22Rv1 (cell line): Measurements from ENCODE around the gene DOCK3.

Experiments used
- H3K27ac ChIP-seq: fragments of 450-650 bp; 2 replicates; pipeline ENCODE4 v1.5.1; 2017
- CTCF ChIP-seq: fragments of 450-650 bp; IDR thresholded peaks from 2 replicates; pipeline ENCODE4 v1.5.1; 2017; ENCODE audit warnings: mild to moderate bottlenecking
- ZFX ChIP-seq: fragments of 450-650 bp; IDR thresholded peaks from 2 replicates; pipeline ENCODE4 v1.6.1; 2017; ENCODE audit warnings: antibody characterized with exemption, borderline replicate concordance

Gene DOCK3

GRCh38 chr3:50639055-50639494, 35.7 kb upstream of the DOCK3 start:
- no peak overlapping the region for H3K27ac ChIP-seq
- TF ChIP-seq CTCF (no peak), ZFX (no peak)

DNA sequence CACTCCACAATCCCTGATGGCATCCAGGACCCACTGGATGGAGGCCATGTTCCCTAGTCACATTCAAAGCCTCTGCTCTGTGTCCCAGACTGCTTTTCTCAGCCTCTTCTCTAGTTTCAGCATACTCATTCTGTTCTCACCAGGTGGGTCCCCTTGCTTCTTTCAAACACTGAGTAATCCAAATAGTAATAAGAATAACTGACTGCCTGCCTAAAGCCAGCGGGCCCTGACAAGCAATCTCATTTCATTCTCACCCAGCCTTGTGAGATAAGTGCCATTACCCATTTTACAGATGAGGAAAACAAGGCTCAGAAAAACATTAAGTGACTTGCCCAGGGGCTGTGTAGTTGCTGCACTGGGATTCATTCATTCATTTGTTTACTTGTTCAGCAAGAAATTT, 32.3 kb upstream of the DOCK3 start:
- TF ChIP-seq ZFX, result no peak
- no peak for TF ChIP-seq CTCF
- H3K27ac ChIP-seq, result no peak overlapping the region

- TF ChIP-seq ZFX (no peak), CTCF (no peak)
- no peak overlapping the region for H3K27ac ChIP-seq
Measured at GRCh38 chr3:50644561-50644960, 30.2 kb upstream of the DOCK3 start.

GRCh38 chr3:50645378-50645777, 29.3 kb upstream of the DOCK3 start:
- no peak overlapping the region for H3K27ac ChIP-seq
- no peak for TF ChIP-seq CTCF
- TF ChIP-seq ZFX, result no peak

DNA sequence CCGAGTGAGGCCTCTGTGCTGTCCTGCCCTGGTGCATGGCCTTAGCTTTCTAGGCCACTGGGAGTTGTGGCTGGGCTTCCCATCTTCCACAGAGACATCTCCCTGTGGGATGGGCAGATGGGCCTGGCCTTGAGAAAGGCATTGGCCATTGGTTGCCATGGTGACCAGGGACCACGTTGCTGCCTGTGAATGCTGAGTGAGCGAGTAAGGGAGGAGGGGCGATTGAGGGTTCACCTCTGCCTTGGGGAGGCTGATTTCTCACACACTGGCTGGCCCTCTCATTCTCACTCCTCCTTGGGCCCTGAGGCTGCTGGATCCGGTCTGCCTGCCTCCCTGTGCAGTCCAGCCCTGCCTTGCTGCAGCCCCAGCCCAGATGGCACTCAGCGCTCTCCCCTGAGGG, 26.4 kb upstream of the DOCK3 start:
- no peak overlapping the region for H3K27ac ChIP-seq
- no peak for TF ChIP-seq ZFX
- TF ChIP-seq CTCF, result no peak

DNA sequence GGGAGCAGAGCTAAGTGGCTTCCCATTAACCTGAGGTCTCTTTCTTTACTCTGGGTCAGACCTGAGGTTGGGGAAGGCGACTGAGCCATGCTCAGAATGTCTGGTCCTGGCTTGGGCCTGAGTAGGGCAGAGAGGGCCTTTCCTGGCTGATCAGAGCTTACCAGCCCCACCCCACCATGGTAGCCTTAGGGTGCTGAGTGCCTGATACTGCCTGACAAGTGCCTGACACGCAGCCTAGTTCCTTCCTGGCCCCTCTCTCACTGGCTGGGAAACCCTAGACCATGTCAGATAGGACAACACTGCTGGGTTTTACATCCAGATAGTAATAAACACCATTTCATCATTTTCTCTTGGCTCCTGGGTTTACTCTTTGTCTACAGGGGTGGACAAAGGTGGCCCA, 25.8 kb upstream of the DOCK3 start:
- H3K27ac ChIP-seq, result no peak overlapping the region
- no peak for TF ChIP-seq CTCF
- TF ChIP-seq ZFX, result no peak

GRCh38 chr3:50649451-50649931, 25.2 kb upstream of the DOCK3 start:
- H3K27ac ChIP-seq, result no peak overlapping the region
- no peak for TF ChIP-seq CTCF
- TF ChIP-seq ZFX, result no peak
